Astrocyte of the cerebellum (primary cell): ENCODE results near the gene EZR.

Experiments used
- DNase-seq: peaks from one replicate; pipeline ENCODE4 v3.0.0-alpha.2; 2011; ENCODE audit warnings: low read depth
- H3K4me3 ChIP-seq: 2 replicates; pipeline ENCODE4 v1.5.1; 2011; ENCODE audit warnings: mild to moderate bottlenecking, low read depth, low read length, moderate library complexity
- CTCF ChIP-seq: IDR thresholded peaks from 2 replicates; pipeline ENCODE4 v1.5.1; 2012; ENCODE audit warnings: low read length, low read depth, moderate library complexity, mild to moderate bottlenecking; ENCODE audit errors: missing control alignments
- in situ Hi-C: cut with HindIII; loops from 2 replicates; pipeline ENCODE4 v1.10.0; 2017; ENCODE audit warnings: low sequenced_read_pairs

Gene EZR

GRCh38 chr6:158735009-158735408, 84.2 kb downstream of the EZR start:
- H3K4me3 ChIP-seq = no peak overlapping the region
- TF ChIP-seq CTCF = no peak
- no peak for DNase-seq
- in situ Hi-C loops = no loop called here

- in situ Hi-C loops = no loop called here
- no peak for TF ChIP-seq CTCF
- no peak overlapping the region for H3K4me3 ChIP-seq
- no peak for DNase-seq
These were observed 88.6 kb downstream of the EZR start for GRCh38 chr6:158730541-158730907.

GRCh38 chr6:158729906-158730540, 89.1 kb downstream of the EZR start:
- DNase-seq = no peak
- no peak overlapping the region for H3K4me3 ChIP-seq
- in situ Hi-C loops = no loop called here
- TF ChIP-seq CTCF = no peak

- in situ Hi-C loops = no loop called here
These were observed 93.5 kb downstream of the EZR start for GRCh38 chr6:158725704-158726103.

GRCh38 chr6:158722176-158722729, 96.9 kb downstream of the EZR start:
- no peak overlapping the region for H3K4me3 ChIP-seq
- in situ Hi-C loops = no loop called here
- no peak for TF ChIP-seq CTCF
- no peak for DNase-seq

More at GRCh38 chr6:158725704-158726103, 93.5 kb downstream of the EZR start:
- DNase-seq = no peak
- no peak overlapping the region for H3K4me3 ChIP-seq
- no peak for TF ChIP-seq CTCF

GRCh38 chr6:158718461-158719046, 100.6 kb downstream of the EZR start:
- no peak overlapping the region for H3K4me3 ChIP-seq
- TF ChIP-seq CTCF = peak; percentile 72
- no peak for DNase-seq
- in situ Hi-C loops = no loop called here
